ENCODE measurements around the gene SLC9A8.
"Not testable (repeated sequence)": the region's sequence is repeated elsewhere in the genome, so short reads cannot be mapped to it uniquely, and the experiment has no call there.

The SLC9A8 gene

GRCh38 chr20:49786668-49787370 lies 25.8 kb upstream of the SLC9A8 start:
- no peak for DNase-seq

- DNase-seq = no peak
Observed at GRCh38 chr20:49787371-49788357, 25.0 kb upstream of the SLC9A8 start.

- no peak for DNase-seq
Observed at GRCh38 chr20:49790077-49790798, 22.4 kb upstream of the SLC9A8 start.

DNA sequence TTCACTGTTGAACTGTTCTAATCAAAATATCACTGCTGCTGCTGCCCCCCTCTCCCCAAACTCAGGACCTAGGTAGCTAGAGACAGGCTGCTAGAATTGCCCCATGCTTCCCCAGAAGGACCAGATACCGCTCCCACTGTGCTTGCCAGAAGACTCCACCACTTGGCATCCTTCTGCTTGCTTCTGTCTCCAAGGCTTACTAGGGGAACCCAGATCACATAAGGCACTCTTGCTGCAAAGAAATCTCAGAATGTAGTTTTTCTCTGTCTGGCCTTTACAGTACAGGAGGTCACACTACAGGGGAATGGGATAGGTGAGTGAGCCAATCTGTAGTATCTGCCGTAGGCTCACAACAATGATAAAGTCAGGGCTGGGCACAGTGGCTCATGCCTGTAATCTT lies 21.5 kb upstream of the SLC9A8 start:
- no peak for DNase-seq

GRCh38 chr20:49792006-49792405 lies 20.6 kb upstream of the SLC9A8 start:
- no peak for DNase-seq

GRCh38 chr20:49792611-49793010 lies 20.0 kb upstream of the SLC9A8 start:
- DNase-seq = no peak

- DNase-seq = no peak
Observed at GRCh38 chr20:49794336-49795134, 18.1 kb upstream of the SLC9A8 start.

DNA sequence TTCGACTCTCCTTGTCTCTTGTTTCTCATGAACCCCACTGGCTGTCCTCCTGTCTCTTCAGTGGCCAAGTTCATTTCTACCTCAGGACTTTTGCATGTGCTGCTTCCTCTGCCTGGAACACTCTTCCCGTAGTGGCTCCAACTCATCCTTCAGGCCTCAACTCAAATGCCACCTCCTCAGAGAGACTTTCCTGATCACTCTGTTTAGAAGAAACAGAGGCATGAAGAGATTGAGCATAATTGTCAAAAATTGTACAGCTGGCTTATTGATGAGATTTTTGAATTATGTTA lies 17.5 kb upstream of the SLC9A8 start:
- DNase-seq = no peak

DNA sequence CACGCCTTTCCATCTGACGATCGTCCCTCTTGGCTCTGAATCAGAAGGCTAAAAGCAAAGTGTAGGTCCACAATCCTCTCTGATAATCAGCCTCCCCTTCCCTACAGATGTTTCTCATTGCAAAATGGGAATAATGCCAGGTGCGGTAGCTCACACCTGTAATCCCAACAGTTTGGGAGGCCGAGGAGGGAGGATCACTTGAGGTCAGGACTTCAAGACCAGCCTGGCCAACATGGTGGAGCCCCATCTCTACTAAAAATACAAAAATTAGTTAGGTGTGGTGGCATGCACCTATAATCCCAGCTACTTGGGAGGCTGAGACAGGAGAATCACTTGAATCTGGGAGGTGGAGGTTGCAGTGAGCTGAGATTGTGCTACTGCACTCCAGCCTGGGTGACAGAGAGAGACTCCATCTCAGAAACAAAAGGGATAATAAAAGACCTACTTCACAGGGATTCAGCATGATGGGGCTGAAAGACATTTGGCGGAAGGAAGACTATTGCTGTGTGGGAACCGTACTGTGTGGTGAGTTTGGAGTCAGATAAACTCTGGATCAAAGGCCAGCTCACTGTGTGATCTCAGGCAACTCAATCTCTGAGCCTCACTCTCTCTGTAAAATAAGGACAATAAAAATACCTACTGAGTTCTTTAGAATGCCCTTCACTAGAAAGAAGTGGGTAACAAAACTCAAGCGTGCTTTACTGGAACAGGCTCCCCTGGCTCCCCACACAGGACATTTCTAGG lies 15.9 kb upstream of the SLC9A8 start:
- DNase-seq = no peak

- DNase-seq = no peak
Observed at GRCh38 chr20:49797344-49797615, 15.3 kb upstream of the SLC9A8 start.

- DNase-seq = no peak
Observed at GRCh38 chr20:49798718-49799117, 13.9 kb upstream of the SLC9A8 start.

- no peak for DNase-seq
Observed at GRCh38 chr20:49799698-49800097, 12.9 kb upstream of the SLC9A8 start.

DNA sequence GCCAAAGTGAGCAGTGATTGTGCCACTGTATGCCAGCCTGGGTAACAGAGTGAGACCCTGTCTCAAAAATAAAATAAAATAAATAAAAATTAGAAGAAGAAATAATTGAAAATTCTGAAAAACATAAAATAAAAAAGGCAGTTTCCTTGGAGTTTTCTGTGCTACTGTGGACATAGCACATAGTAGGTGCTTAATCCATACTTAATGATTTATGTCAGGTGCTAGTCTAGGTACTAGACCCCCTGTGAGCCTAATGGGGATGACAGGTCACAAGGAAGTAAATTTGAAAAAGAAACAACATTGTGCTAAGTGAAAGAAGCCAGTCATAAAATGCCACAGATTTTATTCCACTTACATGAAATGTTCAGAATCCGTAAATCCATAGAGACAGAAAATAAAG lies 9.2 kb upstream of the SLC9A8 start:
- no peak for DNase-seq

GRCh38 chr20:49804364-49804763 lies 8.3 kb upstream of the SLC9A8 start:
- no peak for DNase-seq

- not testable (repeated sequence) for DNase-seq
Observed at GRCh38 chr20:49805224-49805876, 7.3 kb upstream of the SLC9A8 start.

DNA sequence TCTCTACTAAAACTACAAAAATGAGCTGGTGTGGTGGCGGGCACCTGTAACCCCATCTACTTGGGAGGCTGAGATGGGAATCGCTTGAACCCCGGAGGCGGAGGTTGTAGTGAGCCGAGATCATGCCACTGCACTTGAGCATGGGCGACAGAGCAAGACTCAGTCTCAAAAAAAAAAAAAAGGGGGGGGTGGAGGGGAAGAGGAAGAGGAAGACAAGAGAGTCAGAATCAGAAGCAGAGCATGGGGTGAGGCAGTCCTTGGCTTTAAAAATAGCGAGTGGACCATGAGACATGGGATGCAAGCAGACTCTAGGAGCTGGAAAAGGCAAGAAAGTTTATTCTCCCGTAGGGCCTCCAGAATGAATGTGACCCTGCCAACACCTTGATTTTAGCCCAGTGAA lies 3.9 kb upstream of the SLC9A8 start:
- DNase-seq = no peak

GRCh38 chr20:49809803-49810359 lies 2.7 kb upstream of the SLC9A8 start:
- no peak for DNase-seq

- no peak for DNase-seq
Observed at GRCh38 chr20:49810491-49811190, 2.0 kb upstream of the SLC9A8 start.

- DNase-seq = no peak
Observed at GRCh38 chr20:49811825-49812506, 662 bp upstream of the SLC9A8 start.

DNA sequence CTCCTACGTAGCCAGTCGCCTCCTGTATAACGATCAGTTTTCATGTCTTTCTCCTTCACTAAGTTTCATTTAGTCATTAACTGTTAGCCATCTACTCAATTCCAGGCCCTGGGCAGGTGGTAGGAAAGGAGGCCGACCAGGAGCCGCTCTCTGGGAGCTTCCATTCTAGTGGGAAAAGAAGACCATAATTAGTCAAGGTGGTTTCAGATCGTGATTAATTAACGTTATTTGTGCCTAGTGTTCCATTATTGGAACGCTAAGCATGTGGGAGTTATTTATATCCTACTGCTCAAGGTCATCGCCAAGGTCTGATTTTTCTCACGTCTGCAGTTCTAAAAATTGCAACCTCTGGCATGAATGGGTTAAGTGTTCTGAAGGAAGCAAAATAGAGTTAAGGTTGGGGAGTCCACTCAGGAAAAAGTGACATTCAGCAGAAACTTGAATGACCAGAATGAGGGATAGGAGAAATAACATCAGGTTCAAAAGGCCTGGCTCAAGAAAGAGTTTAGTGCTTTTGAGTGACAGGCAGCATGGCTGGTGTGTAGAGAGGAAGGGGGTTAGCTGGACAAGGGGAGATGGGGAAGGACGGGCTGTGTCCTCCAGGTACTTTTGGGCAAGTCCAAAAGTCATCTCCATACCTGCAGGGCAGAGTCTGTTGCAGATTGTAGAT lies 812 bp downstream of the SLC9A8 start:
- no peak for DNase-seq
